ENCODE results near the gene ST6GALNAC3.
"Not testable (repeated sequence)": the region's sequence is repeated elsewhere in the genome, so short reads cannot be mapped to it uniquely, and the experiment has no call there.

The ST6GALNAC3 gene

GRCh38 chr1:76640723-76641122, 566.2 kb downstream of the ST6GALNAC3 start:
- CTCF ChIA-PET: no interaction called here
- H3K9me3 ChIP-seq (ENCODE audit: control insufficient read depth, insufficient read depth, low read depth, low read length): no peaks in the 10 kb centered on the region; the same call in 1 of the 2 replicates
- no peaks in the 10 kb centered on the region for H3K36me3 ChIP-seq (ENCODE audit: control insufficient read depth in 2 of 2, insufficient read depth in 1 of 2, low read length in 2 of 2)
- no peak for TF ChIP-seq GLIS1 (tag by site-specific recombination; IDR thresholded peaks at IDR 0.05)
- POLR2A ChIA-PET: no interaction called here
- H3K4me1 ChIP-seq (ENCODE audit: control insufficient read depth, insufficient read depth, low read length): no peaks in the 10 kb centered on the region
- no peak overlapping the region for H3K4me3 ChIP-seq (ENCODE audit: low read depth, low read length)
- H3K27ac ChIP-seq (ENCODE audit: extremely low read depth, low read depth, low read length): no peak overlapping the region

DNA sequence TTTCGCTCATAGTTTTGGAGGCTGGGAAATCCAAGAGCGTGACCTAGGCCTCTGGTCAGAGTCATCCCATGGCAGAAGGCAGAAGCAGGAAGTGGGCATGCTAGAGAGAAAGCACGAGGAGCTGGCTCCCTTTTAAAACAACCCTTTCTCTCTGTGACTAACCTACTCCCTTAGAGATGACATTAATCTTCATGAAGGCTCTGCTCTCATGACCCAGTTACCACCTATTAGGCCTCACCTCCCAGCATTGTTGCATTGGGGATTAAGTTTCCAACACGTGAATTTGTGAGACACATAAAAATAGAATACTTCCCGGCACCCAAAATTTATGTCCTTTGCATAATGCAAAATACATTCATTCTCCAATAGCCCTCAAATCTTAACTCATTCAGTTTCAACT, 569.6 kb downstream of the ST6GALNAC3 start:
- Histone ChIP-seq H3K27ac (ENCODE audit: extremely low read depth, low read depth, low read length) (no peak overlapping the region), H3K9me3 (ENCODE audit: control insufficient read depth, insufficient read depth, low read depth, low read length) (no peaks in the 10 kb centered on the region; the same call in 1 of the 2 replicates), H3K4me3 (ENCODE audit: low read depth, low read length) (no peak overlapping the region), H3K4me1 (ENCODE audit: control insufficient read depth, insufficient read depth, low read length) (no peaks in the 10 kb centered on the region), H3K36me3 (ENCODE audit: control insufficient read depth in 2 of 2, insufficient read depth in 1 of 2, low read length in 2 of 2) (no peaks in the 10 kb centered on the region)
- ChIA-PET CTCF (interaction anchor here (1.2 kb wide), 1 partner anchor 11 kb away, joined by 3 read pairs; no protein-coding TSS in a partner anchor), POLR2A (no interaction called here)
- no peak for TF ChIP-seq KLF10 (tag by site-specific recombination; IDR thresholded peaks at IDR 0.05)
- no peak for TF ChIP-seq ZNF660 (tag by site-specific recombination; IDR thresholded peaks at IDR 0.05)
- no peak for TF ChIP-seq ZNF10 (tag by site-specific recombination; IDR thresholded peaks at IDR 0.05)
- no peak for TF ChIP-seq ZNF785 (tag by site-specific recombination; IDR thresholded peaks at IDR 0.05)
- TF ChIP-seq ZNF664 (tag by site-specific recombination; IDR thresholded peaks at IDR 0.05): no peak
- TF ChIP-seq, protein P1, sequence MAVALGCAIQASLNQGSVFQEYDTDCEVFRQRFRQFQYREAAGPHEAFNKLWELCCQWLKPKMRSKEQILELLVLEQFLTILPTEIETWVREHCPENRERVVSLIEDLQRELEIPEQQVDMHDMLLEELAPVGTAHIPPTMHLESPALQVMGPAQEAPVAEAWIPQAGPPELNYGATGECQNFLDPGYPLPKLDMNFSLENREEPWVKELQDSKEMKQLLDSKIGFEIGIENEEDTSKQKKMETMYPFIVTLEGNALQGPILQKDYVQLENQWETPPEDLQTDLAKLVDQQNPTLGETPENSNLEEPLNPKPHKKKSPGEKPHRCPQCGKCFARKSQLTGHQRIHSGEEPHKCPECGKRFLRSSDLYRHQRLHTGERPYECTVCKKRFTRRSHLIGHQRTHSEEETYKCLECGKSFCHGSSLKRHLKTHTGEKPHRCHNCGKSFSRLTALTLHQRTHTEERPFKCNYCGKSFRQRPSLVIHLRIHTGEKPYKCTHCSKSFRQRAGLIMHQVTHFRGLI (tag by site-specific recombination; IDR thresholded peaks at IDR 0.05): no peak
- TF ChIP-seq SP2 (tag by site-specific recombination; IDR thresholded peaks at IDR 0.05): no peak
- no peak for TF ChIP-seq ZNF426 (tag by site-specific recombination; IDR thresholded peaks at IDR 0.05)
- TF ChIP-seq, protein P2, sequence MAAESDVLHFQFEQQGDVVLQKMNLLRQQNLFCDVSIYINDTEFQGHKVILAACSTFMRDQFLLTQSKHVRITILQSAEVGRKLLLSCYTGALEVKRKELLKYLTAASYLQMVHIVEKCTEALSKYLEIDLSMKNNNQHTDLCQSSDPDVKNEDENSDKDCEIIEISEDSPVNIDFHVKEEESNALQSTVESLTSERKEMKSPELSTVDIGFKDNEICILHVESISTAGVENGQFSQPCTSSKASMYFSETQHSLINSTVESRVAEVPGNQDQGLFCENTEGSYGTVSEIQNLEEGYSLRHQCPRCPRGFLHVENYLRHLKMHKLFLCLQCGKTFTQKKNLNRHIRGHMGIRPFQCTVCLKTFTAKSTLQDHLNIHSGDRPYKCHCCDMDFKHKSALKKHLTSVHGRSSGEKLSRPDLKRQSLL (tag by site-specific recombination; IDR thresholded peaks at IDR 0.05): no peak
- no peak for TF ChIP-seq GLIS2 (tag by site-specific recombination; IDR thresholded peaks at IDR 0.05)
- TF ChIP-seq, protein P3, sequence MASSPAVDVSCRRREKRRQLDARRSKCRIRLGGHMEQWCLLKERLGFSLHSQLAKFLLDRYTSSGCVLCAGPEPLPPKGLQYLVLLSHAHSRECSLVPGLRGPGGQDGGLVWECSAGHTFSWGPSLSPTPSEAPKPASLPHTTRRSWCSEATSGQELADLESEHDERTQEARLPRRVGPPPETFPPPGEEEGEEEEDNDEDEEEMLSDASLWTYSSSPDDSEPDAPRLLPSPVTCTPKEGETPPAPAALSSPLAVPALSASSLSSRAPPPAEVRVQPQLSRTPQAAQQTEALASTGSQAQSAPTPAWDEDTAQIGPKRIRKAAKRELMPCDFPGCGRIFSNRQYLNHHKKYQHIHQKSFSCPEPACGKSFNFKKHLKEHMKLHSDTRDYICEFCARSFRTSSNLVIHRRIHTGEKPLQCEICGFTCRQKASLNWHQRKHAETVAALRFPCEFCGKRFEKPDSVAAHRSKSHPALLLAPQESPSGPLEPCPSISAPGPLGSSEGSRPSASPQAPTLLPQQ (tag by site-specific recombination; IDR thresholded peaks at IDR 0.05): no peak
- no peak for TF ChIP-seq ZSCAN30 (tag by site-specific recombination; IDR thresholded peaks at IDR 0.05)
- no peak for TF ChIP-seq YY2 (tag by site-specific recombination; IDR thresholded peaks at IDR 0.05)

DNA sequence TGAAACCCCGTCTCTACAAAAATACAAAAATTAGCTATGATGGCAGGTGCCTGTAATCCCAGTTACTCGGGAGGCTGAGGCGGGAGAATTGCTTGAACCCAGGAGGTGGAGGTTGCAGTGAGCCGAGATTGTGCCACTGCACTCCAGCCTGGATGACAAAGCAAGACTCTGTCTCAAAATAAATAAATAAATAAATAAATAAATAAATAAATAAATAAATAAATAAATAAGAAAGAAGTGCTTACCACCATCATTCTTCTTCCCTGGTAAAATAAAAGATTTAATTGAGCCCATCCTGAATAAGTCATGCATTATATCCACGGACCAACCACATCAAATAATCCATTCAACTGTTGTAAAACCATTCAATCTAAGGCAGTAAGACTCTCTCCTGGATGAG, 578.3 kb downstream of the ST6GALNAC3 start:
- H3K4me1 ChIP-seq (ENCODE audit: control insufficient read depth, insufficient read depth, low read length); H3K4me3 ChIP-seq (ENCODE audit: low read depth, low read length); H3K9me3 ChIP-seq (ENCODE audit: control insufficient read depth, insufficient read depth, low read depth, low read length); H3K36me3 ChIP-seq (ENCODE audit: control insufficient read depth in 2 of 2, insufficient read depth in 1 of 2, low read length in 2 of 2); CTCF ChIA-PET; POLR2A ChIA-PET; H3K27ac ChIP-seq (ENCODE audit: extremely low read depth, low read depth, low read length): not testable (repeated sequence)
- peak; percentile 43; the same call in 1 of the 2 replicates for TF ChIP-seq ZNF623 (tag by site-specific recombination; IDR thresholded peaks at IDR 0.05)
- TF ChIP-seq ZNF558 (tag by site-specific recombination; IDR thresholded peaks at IDR 0.05): 0 out of 2 replicates have a peak, but pooled peaks have one; percentile 20
- TF ChIP-seq ZNF433 (tag by site-specific recombination; IDR thresholded peaks at IDR 0.05; ENCODE audit: low read depth): 0 out of 2 replicates have a peak, but pooled peaks have one; percentile 18
- TF ChIP-seq ZNF426 (tag by site-specific recombination; IDR thresholded peaks at IDR 0.05): peak; percentile 57
- TF ChIP-seq ZBTB21 (tag by site-specific recombination; IDR thresholded peaks at IDR 0.05): 0 out of 2 replicates have a peak, but pooled peaks have one; percentile 18
- TF ChIP-seq ZBTB8A (tag by site-specific recombination; IDR thresholded peaks at IDR 0.05): peak; percentile 38
- TF ChIP-seq ZNF394 (tag by site-specific recombination; IDR thresholded peaks at IDR 0.05; ENCODE audit: borderline replicate concordance): peak; percentile 75; the same call in 1 of the 2 replicates
- TF ChIP-seq ZNF555 (tag by site-specific recombination; conservative IDR thresholded peaks at IDR 0.05): peak; percentile 45
- peak; percentile 54 for TF ChIP-seq ZBTB11 (tag by site-specific recombination; conservative IDR thresholded peaks at IDR 0.05; ENCODE audit: low read depth)
- 0 out of 2 replicates have a peak, but pooled peaks have one; percentile 26 for TF ChIP-seq ZNF266 (tag by site-specific recombination; IDR thresholded peaks at IDR 0.05; ENCODE audit: low read depth)
- 0 out of 2 replicates have a peak, but pooled peaks have one; percentile 30 for TF ChIP-seq ZNF560 (tag by site-specific recombination; IDR thresholded peaks at IDR 0.05; ENCODE audit: borderline replicate concordance)
- TF ChIP-seq ZNF140 (tag by site-specific recombination; IDR thresholded peaks at IDR 0.05): 0 out of 2 replicates have a peak, but pooled peaks have one; percentile 21

All from HEK293 (cell line).